HEK293T (cell line): ENCODE results near the gene GAST.

ENCODE experiments used
- ARNT ChIP-seq: fragments of 450-650 bp; IDR thresholded peaks from 2 replicates; pipeline ENCODE4 v1.6.1; 2017; ENCODE audit warnings: mild to moderate bottlenecking
- BHLHE40 ChIP-seq: fragments of 450-650 bp; IDR thresholded peaks from 2 replicates; pipeline ENCODE4 v1.6.1; 2016; ENCODE audit warnings: mild to moderate bottlenecking, moderate library complexity, borderline replicate concordance
- CTBP1 ChIP-seq: fragments of 450-650 bp; IDR thresholded peaks from 2 replicates; pipeline ENCODE4 v1.6.1; 2016; ENCODE audit warnings: borderline replicate concordance
- ELF4 ChIP-seq: fragments of 450-650 bp; IDR thresholded peaks from 2 replicates; pipeline ENCODE4 v1.6.1; 2017; ENCODE audit warnings: antibody characterized with exemption
- FOXA1 ChIP-seq: fragments of 450-650 bp; IDR thresholded peaks from 2 replicates; pipeline ENCODE4 v1.6.1; 2016; ENCODE audit warnings: mild to moderate bottlenecking
- FOXK2 ChIP-seq: fragments of 450-650 bp; IDR thresholded peaks from 2 replicates; pipeline ENCODE4 v1.6.1; 2016; ENCODE audit warnings: mild to moderate bottlenecking
- FOXM1 ChIP-seq: fragments of 450-650 bp; IDR thresholded peaks from 2 replicates; pipeline ENCODE4 v1.6.1; 2017; ENCODE audit warnings: mild to moderate bottlenecking, borderline replicate concordance
- L3MBTL2 ChIP-seq: fragments of 450-650 bp; conservative IDR thresholded peaks from 2 replicates; pipeline ENCODE4 v1.6.1; 2016; ENCODE audit warnings: mild to moderate bottlenecking
- SP1 ChIP-seq: fragments of 450-650 bp; IDR thresholded peaks from 2 replicates; pipeline ENCODE4 v1.6.1; 2017
- SUZ12 ChIP-seq: fragments of 450-650 bp; IDR thresholded peaks from 2 replicates; pipeline ENCODE4 v1.6.1; 2016; ENCODE audit warnings: mild to moderate bottlenecking
- TARDBP ChIP-seq: fragments of 450-650 bp; IDR thresholded peaks from 2 replicates; pipeline ENCODE4 v1.6.1; 2016
- ZNF384 ChIP-seq: fragments of 450-650 bp; IDR thresholded peaks from 2 replicates; pipeline ENCODE4 v1.6.1; 2016
- TF ChIP-seq, protein P1 (sequence below): fragments of 450-650 bp; IDR thresholded peaks from 2 replicates; pipeline ENCODE4 v1.6.1; 2016

DNA sequence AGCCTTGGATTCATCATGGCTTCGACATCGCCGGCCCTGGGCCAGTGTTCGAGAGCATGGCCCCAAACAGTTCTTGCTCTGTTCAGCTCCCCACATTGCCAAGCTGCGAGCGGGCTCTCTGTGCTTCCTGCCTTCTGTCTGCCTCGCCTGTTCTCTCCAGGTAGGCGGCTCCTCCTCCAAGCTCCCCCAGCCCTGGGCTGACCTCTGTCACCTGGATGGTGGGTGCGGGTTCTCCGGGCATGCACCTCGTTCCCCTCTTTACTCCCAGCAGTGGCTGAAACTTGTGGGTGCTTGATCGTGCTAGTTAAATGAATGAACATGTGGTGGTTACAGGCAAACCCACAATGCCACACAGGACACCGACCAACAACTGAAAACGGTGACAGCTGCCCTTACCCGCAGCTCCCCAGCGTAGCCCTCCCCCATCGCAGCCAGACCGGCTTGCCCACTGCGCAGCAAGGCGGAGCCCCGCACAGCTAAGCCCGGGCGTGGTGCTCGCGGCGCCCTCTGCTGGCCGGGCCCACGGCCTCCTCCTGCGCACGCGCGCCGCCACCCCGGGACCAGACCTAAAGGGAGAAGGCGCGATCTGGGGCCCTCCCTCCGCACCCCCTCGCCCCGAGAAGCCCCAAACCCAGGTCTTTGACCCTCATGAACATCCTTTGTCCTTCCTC lies 46.4 kb upstream of the GAST start:
- TF ChIP-seq CTBP1 (no peak), FOXA1 (no peak), L3MBTL2 (peak; percentile 54; the same call in 1 of the 2 replicates), ZNF384 (no peak), SP1 (no peak), FOXM1 (no peak), FOXK2 (no peak), ELF4 (no peak), ARNT (0 out of 2 replicates have a peak, but pooled peaks have one; percentile 14), SUZ12 (no peak), TARDBP (no peak), BHLHE40 (no peak)
- TF ChIP-seq, protein P1, sequence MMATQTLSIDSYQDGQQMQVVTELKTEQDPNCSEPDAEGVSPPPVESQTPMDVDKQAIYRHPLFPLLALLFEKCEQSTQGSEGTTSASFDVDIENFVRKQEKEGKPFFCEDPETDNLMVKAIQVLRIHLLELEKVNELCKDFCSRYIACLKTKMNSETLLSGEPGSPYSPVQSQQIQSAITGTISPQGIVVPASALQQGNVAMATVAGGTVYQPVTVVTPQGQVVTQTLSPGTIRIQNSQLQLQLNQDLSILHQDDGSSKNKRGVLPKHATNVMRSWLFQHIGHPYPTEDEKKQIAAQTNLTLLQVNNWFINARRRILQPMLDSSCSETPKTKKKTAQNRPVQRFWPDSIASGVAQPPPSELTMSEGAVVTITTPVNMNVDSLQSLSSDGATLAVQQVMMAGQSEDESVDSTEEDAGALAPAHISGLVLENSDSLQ, result no peak
